ENCODE results near the gene VTN.

DNA sequence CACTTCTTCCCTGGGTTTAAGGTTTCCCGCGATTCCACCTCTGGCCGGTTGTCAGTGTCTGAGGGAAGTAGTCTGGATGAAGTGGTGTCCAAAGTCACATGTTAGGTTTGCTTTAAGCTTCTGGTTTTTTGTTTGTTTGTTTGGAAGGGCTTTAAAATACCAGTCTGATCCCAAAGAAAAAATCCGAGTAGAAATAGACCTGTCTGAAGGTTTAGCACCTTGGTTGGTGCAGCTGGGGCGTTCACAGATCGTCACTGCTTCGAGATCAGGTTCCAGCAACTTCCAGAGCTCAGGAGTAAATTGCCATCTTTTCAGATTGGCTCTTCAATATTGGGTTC is 50.5 kb downstream of the VTN start:
- TF ChIP-seq, protein P1, sequence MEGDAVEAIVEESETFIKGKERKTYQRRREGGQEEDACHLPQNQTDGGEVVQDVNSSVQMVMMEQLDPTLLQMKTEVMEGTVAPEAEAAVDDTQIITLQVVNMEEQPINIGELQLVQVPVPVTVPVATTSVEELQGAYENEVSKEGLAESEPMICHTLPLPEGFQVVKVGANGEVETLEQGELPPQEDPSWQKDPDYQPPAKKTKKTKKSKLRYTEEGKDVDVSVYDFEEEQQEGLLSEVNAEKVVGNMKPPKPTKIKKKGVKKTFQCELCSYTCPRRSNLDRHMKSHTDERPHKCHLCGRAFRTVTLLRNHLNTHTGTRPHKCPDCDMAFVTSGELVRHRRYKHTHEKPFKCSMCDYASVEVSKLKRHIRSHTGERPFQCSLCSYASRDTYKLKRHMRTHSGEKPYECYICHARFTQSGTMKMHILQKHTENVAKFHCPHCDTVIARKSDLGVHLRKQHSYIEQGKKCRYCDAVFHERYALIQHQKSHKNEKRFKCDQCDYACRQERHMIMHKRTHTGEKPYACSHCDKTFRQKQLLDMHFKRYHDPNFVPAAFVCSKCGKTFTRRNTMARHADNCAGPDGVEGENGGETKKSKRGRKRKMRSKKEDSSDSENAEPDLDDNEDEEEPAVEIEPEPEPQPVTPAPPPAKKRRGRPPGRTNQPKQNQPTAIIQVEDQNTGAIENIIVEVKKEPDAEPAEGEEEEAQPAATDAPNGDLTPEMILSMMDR (optimal IDR thresholded peaks at IDR 0.05 in 1 of 3, IDR thresholded peaks at IDR 0.05 in 1 of 3, conservative IDR thresholded peaks at IDR 0.05 in 1 of 3; ENCODE audit: extremely low read depth in 1 of 3, insufficient read depth in 2 of 3, low read length in 3 of 3): peak in 1 of 3 experiments; percentile 2
- no peak for TF ChIP-seq EZH2 (IDR thresholded peaks at IDR 0.05; ENCODE audit: low read length)

All from keratinocyte (primary cell).